ENCODE results near the gene ATXN7L3.

Gene ATXN7L3

DNA sequence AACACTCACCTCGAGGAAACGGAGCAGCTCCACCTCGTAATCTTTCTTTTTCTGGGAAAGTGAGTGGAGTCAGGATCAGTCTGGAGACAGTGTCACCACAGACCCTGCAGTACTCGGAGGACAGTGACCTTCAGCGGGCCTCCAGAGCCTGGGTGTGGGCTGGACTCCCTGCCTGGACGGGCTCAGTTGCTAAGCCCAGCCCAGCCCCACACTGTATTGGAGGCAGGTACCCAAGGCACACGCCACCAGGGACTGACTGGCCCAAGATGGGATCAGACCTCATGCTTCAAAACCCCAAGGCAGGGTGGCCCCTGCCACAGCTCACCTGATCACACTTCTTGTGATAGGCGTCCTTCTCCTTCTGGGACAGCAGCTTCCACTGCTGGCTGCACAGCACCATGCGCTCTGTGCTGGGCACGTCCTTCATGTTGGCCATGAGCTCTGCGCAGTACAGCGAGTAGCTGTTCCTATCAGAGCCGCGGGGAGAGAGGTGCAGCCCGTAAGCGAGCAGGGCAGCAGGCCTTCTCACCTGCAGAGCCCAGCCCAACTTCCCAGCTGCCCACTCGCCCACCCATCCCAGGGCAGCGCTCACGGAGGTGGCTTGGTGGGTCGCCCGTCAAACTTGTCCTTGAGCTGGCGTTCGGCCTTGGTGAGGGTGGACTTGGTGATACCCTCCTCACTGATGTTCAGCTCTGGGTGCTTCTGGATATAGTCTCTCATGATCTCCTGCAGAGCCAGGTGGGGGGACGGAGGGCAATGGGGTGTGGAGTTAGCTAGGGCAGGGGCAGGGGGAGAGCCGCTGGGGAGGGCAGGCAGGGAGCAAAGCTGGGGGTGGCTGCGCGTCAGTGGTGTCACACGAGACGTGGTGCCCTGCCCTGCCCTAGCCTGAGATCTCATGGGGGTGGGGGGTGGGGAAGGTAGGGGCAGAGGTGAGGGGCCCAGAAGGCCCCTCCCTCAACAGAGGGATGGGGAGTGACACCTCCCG lies 11.9 kb upstream of the ATXN7L3 start:
- no peak overlapping the region for H3K56ac ChIP-seq (ENCODE audit: low read length)
- no CpG with 5 or more reads among the region's 30 CpGs for WGBS (ENCODE audit: extremely low coverage, insufficient coverage, low lambda C conversion rate)
- H3K79me2 ChIP-seq (ENCODE audit: control insufficient read depth, insufficient read depth, low read length) = peaks cover under 1% of the 10 kb centered on the region
- no peak overlapping the region for H3K4me2 ChIP-seq (ENCODE audit: low read length)
- no peak overlapping the region for H3K9ac ChIP-seq (ENCODE audit: low read length)
- no peak overlapping the region for H3K23ac ChIP-seq (ENCODE audit: low read length)
- H2BK5ac ChIP-seq (ENCODE audit: low read length) = no peak overlapping the region
- H3K36me3 ChIP-seq (ENCODE audit: control insufficient read depth, insufficient read depth, low read length) = peaks cover 18% of the 10 kb centered on the region
- no peak overlapping the region for H3K18ac ChIP-seq (ENCODE audit: low read length)
- DNase-seq = no peak
- no peaks in the 10 kb centered on the region for H3K27me3 ChIP-seq (ENCODE audit: insufficient read depth, low read length, poor library complexity)
- H2BK120ac ChIP-seq (ENCODE audit: low read depth, low read length) = no peak overlapping the region
- H3K27ac ChIP-seq (ENCODE audit: low read depth, low read length) = no peak overlapping the region
- H4K5ac ChIP-seq (ENCODE audit: low read length) = no peak overlapping the region
- peaks cover 8% of the 10 kb centered on the region for H3K79me1 ChIP-seq (ENCODE audit: low read length)
- no peak overlapping the region for H2BK15ac ChIP-seq (replicated peaks; ENCODE audit: low read depth)
- no peak overlapping the region for H2AK5ac ChIP-seq (ENCODE audit: low read length)
- no peak overlapping the region for H4K8ac ChIP-seq (ENCODE audit: low read depth, low read length)
- no peaks in the 10 kb centered on the region for H3K4me1 ChIP-seq (ENCODE audit: control insufficient read depth, low read depth, low read length)
- H3K4me3 ChIP-seq (ENCODE audit: low read length) = no peak overlapping the region
- H3K4ac ChIP-seq (ENCODE audit: low read depth, low read length) = no peak overlapping the region

DNA sequence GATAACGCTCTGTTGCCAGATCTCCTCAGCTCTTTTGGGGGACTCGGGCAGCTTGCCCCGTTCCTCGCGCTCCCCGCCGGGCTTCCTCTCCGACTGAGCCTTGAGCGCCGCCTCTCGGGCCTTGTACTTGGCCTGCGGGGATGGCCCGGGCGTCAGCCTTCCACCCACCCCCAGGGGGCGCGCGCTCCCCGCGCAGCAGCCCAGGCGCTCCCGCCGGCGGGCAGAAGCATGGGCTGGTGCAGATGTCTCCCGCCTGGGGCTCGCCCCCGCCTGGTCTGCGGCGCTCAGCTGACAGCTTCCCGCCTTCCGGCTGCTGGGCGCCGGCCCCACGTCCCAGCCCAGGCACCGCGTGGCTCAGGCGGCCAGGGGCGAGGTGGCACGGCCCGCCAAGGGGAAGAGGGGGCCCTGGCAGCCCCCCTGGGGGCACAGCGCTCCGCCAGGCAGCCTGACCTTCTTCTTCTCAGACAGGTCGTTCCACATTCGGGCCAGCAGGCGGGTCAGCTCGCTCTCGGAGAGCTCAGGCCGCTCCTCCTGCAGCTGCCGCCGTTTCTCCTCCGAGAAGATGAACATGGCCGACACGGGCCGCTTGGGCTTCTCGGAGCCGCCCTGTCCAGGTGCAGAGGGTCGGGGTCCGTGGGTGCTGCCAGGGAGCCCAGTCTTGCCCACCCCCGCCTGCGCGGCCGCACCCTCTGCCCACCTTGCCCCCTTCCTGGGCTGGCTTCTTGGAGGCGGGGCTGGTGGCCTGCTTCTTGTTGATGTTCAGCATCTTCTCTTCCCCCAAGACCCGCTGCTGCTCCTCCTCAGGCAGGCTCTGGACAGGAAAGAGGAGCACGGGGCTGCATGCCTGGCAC lies 10.9 kb upstream of the ATXN7L3 start:
- peak; percentile 93 for DNase-seq
- no peak overlapping the region for H2AK5ac ChIP-seq (ENCODE audit: low read length)
- no peak overlapping the region for H2BK5ac ChIP-seq (ENCODE audit: low read length)
- no CpG with 5 or more reads among the region's 64 CpGs for WGBS (ENCODE audit: extremely low coverage, insufficient coverage, low lambda C conversion rate)
- no peak overlapping the region for H2BK120ac ChIP-seq (ENCODE audit: low read depth, low read length)
- H3K9ac ChIP-seq (ENCODE audit: low read length) = peak overlapping the region; percentile 44
- no peak overlapping the region for H3K4me3 ChIP-seq (ENCODE audit: low read length)
- H3K79me2 ChIP-seq (ENCODE audit: control insufficient read depth, insufficient read depth, low read length) = no peaks in the 10 kb centered on the region
- no peak overlapping the region for H3K4ac ChIP-seq (ENCODE audit: low read depth, low read length)
- no peak overlapping the region for H4K8ac ChIP-seq (ENCODE audit: low read depth, low read length)
- H3K4me2 ChIP-seq (ENCODE audit: low read length) = no peak overlapping the region
- no peak overlapping the region for H3K23ac ChIP-seq (ENCODE audit: low read length)
- peak overlapping the region; percentile 56 for H3K56ac ChIP-seq (ENCODE audit: low read length)
- no peak overlapping the region for H4K5ac ChIP-seq (ENCODE audit: low read length)
- no peaks in the 10 kb centered on the region for H3K4me1 ChIP-seq (ENCODE audit: control insufficient read depth, low read depth, low read length)
- no peak overlapping the region for H2BK15ac ChIP-seq (replicated peaks; ENCODE audit: low read depth)
- peak overlapping the region; percentile 18 for H3K27ac ChIP-seq (ENCODE audit: low read depth, low read length)
- no peak overlapping the region for H3K18ac ChIP-seq (ENCODE audit: low read length)
- no peaks in the 10 kb centered on the region for H3K27me3 ChIP-seq (ENCODE audit: insufficient read depth, low read length, poor library complexity)
- H3K79me1 ChIP-seq (ENCODE audit: low read length) = peaks cover 4% of the 10 kb centered on the region
- peaks cover 16% of the 10 kb centered on the region for H3K36me3 ChIP-seq (ENCODE audit: control insufficient read depth, insufficient read depth, low read length)

GRCh38 chr17:44209786-44210341 lies 10.2 kb upstream of the ATXN7L3 start:
- H3K4ac ChIP-seq (ENCODE audit: low read depth, low read length) = no peak overlapping the region
- H4K5ac ChIP-seq (ENCODE audit: low read length) = no peak overlapping the region
- WGBS (ENCODE audit: extremely low coverage, insufficient coverage, low lambda C conversion rate) = no CpG with 5 or more reads among the region's 11 CpGs
- H3K18ac ChIP-seq (ENCODE audit: low read length) = no peak overlapping the region
- H3K56ac ChIP-seq (ENCODE audit: low read length) = no peak overlapping the region
- H3K36me3 ChIP-seq (ENCODE audit: control insufficient read depth, insufficient read depth, low read length) = peaks cover 12% of the 10 kb centered on the region
- peak overlapping the region; percentile 44 for H3K9ac ChIP-seq (ENCODE audit: low read length)
- no peaks in the 10 kb centered on the region for H3K27me3 ChIP-seq (ENCODE audit: insufficient read depth, low read length, poor library complexity)
- H3K27ac ChIP-seq (ENCODE audit: low read depth, low read length) = no peak overlapping the region
- H2BK15ac ChIP-seq (replicated peaks; ENCODE audit: low read depth) = no peak overlapping the region
- no peak overlapping the region for H3K4me3 ChIP-seq (ENCODE audit: low read length)
- no peak overlapping the region for H3K23ac ChIP-seq (ENCODE audit: low read length)
- no peaks in the 10 kb centered on the region for H3K4me1 ChIP-seq (ENCODE audit: control insufficient read depth, low read depth, low read length)
- no peak overlapping the region for H3K4me2 ChIP-seq (ENCODE audit: low read length)
- DNase-seq = no peak
- H3K79me1 ChIP-seq (ENCODE audit: low read length) = peaks cover 4% of the 10 kb centered on the region
- no peak overlapping the region for H2BK5ac ChIP-seq (ENCODE audit: low read length)
- H2AK5ac ChIP-seq (ENCODE audit: low read length) = no peak overlapping the region
- no peaks in the 10 kb centered on the region for H3K79me2 ChIP-seq (ENCODE audit: control insufficient read depth, insufficient read depth, low read length)
- H4K8ac ChIP-seq (ENCODE audit: low read depth, low read length) = no peak overlapping the region
- no peak overlapping the region for H2BK120ac ChIP-seq (ENCODE audit: low read depth, low read length)

GRCh38 chr17:44207743-44208142 lies 8.1 kb upstream of the ATXN7L3 start:
- Histone ChIP-seq H3K56ac (ENCODE audit: low read length) (no peak overlapping the region), H3K79me1 (ENCODE audit: low read length) (peaks cover 3% of the 10 kb centered on the region), H4K5ac (ENCODE audit: low read length) (no peak overlapping the region), H2BK5ac (ENCODE audit: low read length) (no peak overlapping the region), H3K4me1 (ENCODE audit: control insufficient read depth, low read depth, low read length) (no peaks in the 10 kb centered on the region), H2BK120ac (ENCODE audit: low read depth, low read length) (no peak overlapping the region), H2BK15ac (replicated peaks; ENCODE audit: low read depth) (no peak overlapping the region), H3K9ac (ENCODE audit: low read length) (no peak overlapping the region), H3K27ac (ENCODE audit: low read depth, low read length) (no peak overlapping the region), H3K23ac (ENCODE audit: low read length) (no peak overlapping the region), H4K8ac (ENCODE audit: low read depth, low read length) (no peak overlapping the region), H3K27me3 (ENCODE audit: insufficient read depth, low read length, poor library complexity) (no peaks in the 10 kb centered on the region), H3K36me3 (ENCODE audit: control insufficient read depth, insufficient read depth, low read length) (peaks cover 6% of the 10 kb centered on the region), H3K4me2 (ENCODE audit: low read length) (no peak overlapping the region), H3K79me2 (ENCODE audit: control insufficient read depth, insufficient read depth, low read length) (no peaks in the 10 kb centered on the region), H2AK5ac (ENCODE audit: low read length) (no peak overlapping the region), H3K4me3 (ENCODE audit: low read length) (no peak overlapping the region), H3K4ac (ENCODE audit: low read depth, low read length) (no peak overlapping the region), H3K18ac (ENCODE audit: low read length) (no peak overlapping the region)
- DNase-seq = no peak
- no CpG with 5 or more reads among the region's 5 CpGs for WGBS (ENCODE audit: extremely low coverage, insufficient coverage, low lambda C conversion rate)

GRCh38 chr17:44207319-44207718 lies 7.6 kb upstream of the ATXN7L3 start:
- DNase-seq = no peak
- no peak overlapping the region for H3K18ac ChIP-seq (ENCODE audit: low read length)
- H3K9ac ChIP-seq (ENCODE audit: low read length) = no peak overlapping the region
- H3K27me3 ChIP-seq (ENCODE audit: insufficient read depth, low read length, poor library complexity) = no peaks in the 10 kb centered on the region
- no peak overlapping the region for H2BK120ac ChIP-seq (ENCODE audit: low read depth, low read length)
- no peak overlapping the region for H3K4me3 ChIP-seq (ENCODE audit: low read length)
- H3K27ac ChIP-seq (ENCODE audit: low read depth, low read length) = no peak overlapping the region
- H3K4me2 ChIP-seq (ENCODE audit: low read length) = no peak overlapping the region
- H2BK15ac ChIP-seq (replicated peaks; ENCODE audit: low read depth) = no peak overlapping the region
- no peak overlapping the region for H3K56ac ChIP-seq (ENCODE audit: low read length)
- no peak overlapping the region for H2BK5ac ChIP-seq (ENCODE audit: low read length)
- H3K79me1 ChIP-seq (ENCODE audit: low read length) = peaks cover 3% of the 10 kb centered on the region
- H4K5ac ChIP-seq (ENCODE audit: low read length) = no peak overlapping the region
- H3K36me3 ChIP-seq (ENCODE audit: control insufficient read depth, insufficient read depth, low read length) = peaks cover 6% of the 10 kb centered on the region
- no CpG with 5 or more reads among the region's 17 CpGs for WGBS (ENCODE audit: extremely low coverage, insufficient coverage, low lambda C conversion rate)
- H4K8ac ChIP-seq (ENCODE audit: low read depth, low read length) = no peak overlapping the region
- no peaks in the 10 kb centered on the region for H3K79me2 ChIP-seq (ENCODE audit: control insufficient read depth, insufficient read depth, low read length)
- no peak overlapping the region for H3K4ac ChIP-seq (ENCODE audit: low read depth, low read length)
- no peak overlapping the region for H2AK5ac ChIP-seq (ENCODE audit: low read length)
- no peaks in the 10 kb centered on the region for H3K4me1 ChIP-seq (ENCODE audit: control insufficient read depth, low read depth, low read length)
- no peak overlapping the region for H3K23ac ChIP-seq (ENCODE audit: low read length)
